ENCODE measurements around the gene CLCA1. TPM values are rescaled to one million over a fixed set of nuclear protein-coding genes. Genes with fewer than 3 reads are reported as not detected.

CLCA1 gene
- not detected in 2 replicates for total RNA-seq (2014; rRNA removed; shearing (Covaris generic))

GRCh38 chr1:86468501-86468977, at the start of gene CLCA1:
CLCA1 (plus strand) TSS chr1:86468927; CDS start chr1:86468972, 45 bp downstream.
- no peak for DNase-seq (ENCODE audit: low spot score)

- DNase-seq (ENCODE audit: low spot score) = peak; percentile 81
Measured at GRCh38 chr1:86419277-86419903, 49.3 kb upstream of the CLCA1 start.

- DNase-seq (ENCODE audit: low spot score) = no peak
Measured at GRCh38 chr1:86421601-86422280, 47.0 kb upstream of the CLCA1 start.

GRCh38 chr1:86423473-86423872, 45.3 kb upstream of the CLCA1 start:
- DNase-seq (ENCODE audit: low spot score) = no peak

- DNase-seq (ENCODE audit: low spot score) = no peak
Measured at GRCh38 chr1:86423873-86424272, 44.9 kb upstream of the CLCA1 start, which contains the start of gene CLCA2. CLCA2 (plus strand) TSS chr1:86424171; CDS start chr1:86424248, 77 bp downstream.

- no peak for DNase-seq (ENCODE audit: low spot score)
Measured at GRCh38 chr1:86429122-86429725, 39.5 kb upstream of the CLCA1 start.

- DNase-seq (ENCODE audit: low spot score) = peak; percentile 37
Measured at GRCh38 chr1:86429835-86430234, 38.9 kb upstream of the CLCA1 start.

GRCh38 chr1:86430376-86430775, 38.4 kb upstream of the CLCA1 start:
- peak; percentile 47 for DNase-seq (ENCODE audit: low spot score)

- DNase-seq (ENCODE audit: low spot score) = no peak
Measured at GRCh38 chr1:86434059-86434458, 34.7 kb upstream of the CLCA1 start.

GRCh38 chr1:86435327-86435726, 33.4 kb upstream of the CLCA1 start:
- DNase-seq (ENCODE audit: low spot score) = no peak

- DNase-seq (ENCODE audit: low spot score) = no peak
Measured at GRCh38 chr1:86436041-86436440, 32.7 kb upstream of the CLCA1 start.

GRCh38 chr1:86441581-86441980, 27.1 kb upstream of the CLCA1 start:
- no peak for DNase-seq (ENCODE audit: low spot score)

GRCh38 chr1:86441997-86442396, 26.7 kb upstream of the CLCA1 start:
- no peak for DNase-seq (ENCODE audit: low spot score)

GRCh38 chr1:86445919-86446318, 22.8 kb upstream of the CLCA1 start:
- no peak for DNase-seq (ENCODE audit: low spot score)

GRCh38 chr1:86447198-86447790, 21.4 kb upstream of the CLCA1 start:
- no peak for DNase-seq (ENCODE audit: low spot score)

- DNase-seq (ENCODE audit: low spot score) = no peak
Measured at GRCh38 chr1:86448670-86449069, 20.1 kb upstream of the CLCA1 start.

GRCh38 chr1:86449103-86449502, 19.6 kb upstream of the CLCA1 start:
- no peak for DNase-seq (ENCODE audit: low spot score)

- no peak for DNase-seq (ENCODE audit: low spot score)
Measured at GRCh38 chr1:86450847-86451246, 17.9 kb upstream of the CLCA1 start.

- no peak for DNase-seq (ENCODE audit: low spot score)
Measured at GRCh38 chr1:86453664-86454063, 15.1 kb upstream of the CLCA1 start.

- no peak for DNase-seq (ENCODE audit: low spot score)
Measured at GRCh38 chr1:86455073-86455472, 13.7 kb upstream of the CLCA1 start.

- no peak for DNase-seq (ENCODE audit: low spot score)
Measured at GRCh38 chr1:86460998-86461397, 7.7 kb upstream of the CLCA1 start.

GRCh38 chr1:86461482-86461881, 7.2 kb upstream of the CLCA1 start:
- no peak for DNase-seq (ENCODE audit: low spot score)

All from HT-29 (cell line).